Stimulated activated CD4-positive, alpha-beta T cell treated with anti-CD3 and anti-CD28 coated beads, Interleukin-1b, Interleukin-23, amount 100 ng/mL, for 24 hours (primary cell): ENCODE measurements around the gene BICRA.

Experiments
- DNase-seq, 4 experiments: peaks; one replicate each; pipeline ENCODE4 v3.0.0-alpha.2; 2020; ENCODE audit warnings: low read depth in 4 of 4, low spot score in 1 of 4

BICRA gene

DNA sequence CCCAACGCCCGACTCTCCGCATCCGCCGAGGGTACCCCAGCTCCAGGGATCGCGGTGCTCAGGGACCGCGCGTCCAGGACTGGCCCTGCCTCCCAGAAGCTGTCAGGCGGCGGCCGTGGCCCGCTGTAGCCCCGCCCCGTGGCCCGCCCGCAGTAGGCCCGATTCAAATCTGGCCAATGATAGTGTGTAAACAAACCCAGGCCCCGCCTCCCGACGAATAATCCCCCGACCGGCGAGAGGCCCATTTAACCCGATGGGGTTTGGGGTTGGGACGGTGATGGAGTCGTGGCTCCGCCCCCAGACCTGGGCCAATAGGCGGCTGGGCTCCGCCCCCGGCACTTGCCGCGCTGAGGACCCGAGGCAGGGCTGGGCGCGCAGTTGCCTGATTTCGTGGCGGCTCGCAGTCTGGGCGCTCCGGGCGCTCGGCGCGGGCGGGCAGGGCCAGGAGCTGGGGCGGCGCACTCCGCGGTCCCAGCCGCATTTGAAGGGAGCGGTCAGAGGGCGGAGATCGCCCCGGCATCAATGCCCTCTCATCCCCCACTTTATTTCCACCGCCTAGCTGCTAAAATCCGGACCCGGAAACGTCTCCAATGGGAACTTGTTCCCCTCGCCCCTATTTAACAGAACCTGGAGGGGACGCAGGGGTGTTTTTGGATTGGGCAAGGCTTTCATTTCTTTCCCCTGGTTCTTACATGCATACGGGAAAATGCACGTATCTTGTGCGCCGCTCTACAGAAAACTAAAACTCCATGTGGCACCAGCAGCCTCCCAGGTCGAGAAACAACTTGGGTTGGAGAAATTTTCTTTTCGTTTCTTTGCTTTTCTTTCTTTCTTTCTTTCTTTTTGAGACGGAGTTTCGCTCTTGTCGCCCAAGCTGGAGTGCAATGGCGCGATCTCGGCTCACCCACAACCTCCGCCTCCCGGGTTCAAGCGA lies 8.4 kb upstream of the BICRA start:
- DNase-seq: peak; percentile 94 to 100 (median 98)

DNA sequence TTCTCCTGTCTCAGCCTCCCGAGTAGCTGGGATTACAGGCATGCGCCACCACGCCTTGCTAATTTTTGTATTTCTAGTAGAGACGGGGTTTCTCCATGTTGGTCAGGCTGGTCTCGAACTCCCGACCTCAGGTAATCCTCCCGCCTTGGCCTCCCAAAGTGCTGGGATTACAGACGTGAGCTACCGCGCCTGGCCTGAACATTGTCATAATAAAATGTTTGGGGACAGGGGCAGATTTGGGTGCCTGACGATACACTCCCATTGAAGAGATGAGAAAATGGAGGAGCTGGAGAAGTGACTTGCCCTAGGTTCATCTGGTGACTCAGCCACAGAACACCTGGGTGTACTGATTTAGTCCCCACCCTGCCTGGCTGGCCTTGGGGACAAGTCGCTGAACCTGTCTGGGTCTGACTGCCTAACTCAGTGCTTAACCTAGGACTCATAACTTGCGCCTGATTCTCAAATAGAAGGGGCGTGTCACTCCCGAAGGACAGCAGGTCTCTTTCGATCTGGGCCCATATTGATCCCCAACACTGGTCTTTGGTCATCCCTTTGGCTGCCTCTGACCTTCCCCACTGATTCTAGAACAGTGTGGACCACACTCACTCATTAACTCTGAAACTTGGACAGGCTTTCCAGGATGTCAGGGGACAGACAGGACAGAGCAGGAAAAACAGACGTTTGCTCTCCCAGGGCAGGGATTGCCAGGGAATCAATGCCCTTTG lies 7.6 kb upstream of the BICRA start:
- DNase-seq: no peak

DNA sequence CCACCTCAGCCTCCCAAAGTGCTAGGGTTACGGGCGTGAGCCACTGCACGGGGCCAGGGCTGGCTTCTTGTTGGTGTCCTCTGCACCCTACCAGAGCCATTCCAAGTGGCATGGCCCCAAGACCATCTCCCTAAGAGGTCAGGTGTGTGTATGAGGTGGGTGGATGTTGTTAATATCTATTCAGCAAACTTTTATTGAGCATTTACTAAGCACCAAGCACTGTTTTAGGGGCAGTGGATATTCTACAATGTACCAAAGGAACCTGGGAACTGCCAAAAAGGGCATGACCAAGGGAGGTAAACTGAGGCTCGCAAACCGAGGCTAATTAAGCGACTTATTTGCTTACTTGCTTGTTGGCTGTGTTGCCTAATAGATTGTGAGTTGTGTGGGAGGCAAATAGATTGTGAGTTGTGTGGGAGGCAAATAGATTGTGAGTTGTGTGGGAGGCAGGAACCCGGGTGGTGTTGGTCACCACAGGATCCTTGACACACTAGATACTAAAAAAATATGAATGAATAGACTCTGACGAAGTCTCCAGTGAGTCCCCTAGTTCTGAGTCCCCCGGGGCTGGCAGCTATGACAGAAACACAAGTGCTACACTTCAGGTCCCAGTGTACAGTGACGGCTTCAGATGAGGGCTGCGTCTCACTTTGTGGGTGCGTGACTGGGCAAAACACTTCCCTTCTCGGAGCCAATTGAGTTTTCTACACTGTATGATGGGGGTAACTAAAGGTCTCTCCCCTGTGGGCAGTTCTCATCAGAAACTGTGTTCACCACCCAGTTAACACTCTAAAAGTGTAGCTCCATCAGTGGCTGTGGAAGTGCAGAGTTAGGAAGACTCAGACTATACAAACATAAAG lies 5.0 kb upstream of the BICRA start:
- no peak for DNase-seq

DNA sequence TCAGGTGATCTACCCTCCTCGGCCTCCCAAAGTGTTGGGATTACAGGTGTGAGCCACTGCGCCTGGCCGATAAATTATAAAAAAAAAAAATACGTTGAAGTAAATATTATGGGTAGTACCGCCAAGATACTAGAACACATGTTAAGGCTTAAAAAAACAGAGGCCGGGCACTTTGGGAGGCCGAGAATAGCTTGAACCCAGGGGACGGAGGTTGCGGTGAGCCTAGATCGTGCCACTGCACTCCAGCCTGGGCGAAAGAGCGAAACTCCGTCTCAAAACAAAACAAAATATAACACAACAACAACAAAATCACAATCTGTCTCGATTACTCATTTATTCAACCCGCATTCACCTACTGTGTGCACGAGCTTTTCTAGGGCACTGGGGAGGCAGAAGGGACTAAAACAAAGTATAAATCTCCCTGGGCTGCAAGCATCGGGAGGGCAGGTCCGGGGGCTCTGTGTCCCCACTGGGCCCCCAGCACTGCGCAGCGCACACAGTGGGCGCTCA lies 1.3 kb upstream of the BICRA start:
- no peak for DNase-seq

DNA sequence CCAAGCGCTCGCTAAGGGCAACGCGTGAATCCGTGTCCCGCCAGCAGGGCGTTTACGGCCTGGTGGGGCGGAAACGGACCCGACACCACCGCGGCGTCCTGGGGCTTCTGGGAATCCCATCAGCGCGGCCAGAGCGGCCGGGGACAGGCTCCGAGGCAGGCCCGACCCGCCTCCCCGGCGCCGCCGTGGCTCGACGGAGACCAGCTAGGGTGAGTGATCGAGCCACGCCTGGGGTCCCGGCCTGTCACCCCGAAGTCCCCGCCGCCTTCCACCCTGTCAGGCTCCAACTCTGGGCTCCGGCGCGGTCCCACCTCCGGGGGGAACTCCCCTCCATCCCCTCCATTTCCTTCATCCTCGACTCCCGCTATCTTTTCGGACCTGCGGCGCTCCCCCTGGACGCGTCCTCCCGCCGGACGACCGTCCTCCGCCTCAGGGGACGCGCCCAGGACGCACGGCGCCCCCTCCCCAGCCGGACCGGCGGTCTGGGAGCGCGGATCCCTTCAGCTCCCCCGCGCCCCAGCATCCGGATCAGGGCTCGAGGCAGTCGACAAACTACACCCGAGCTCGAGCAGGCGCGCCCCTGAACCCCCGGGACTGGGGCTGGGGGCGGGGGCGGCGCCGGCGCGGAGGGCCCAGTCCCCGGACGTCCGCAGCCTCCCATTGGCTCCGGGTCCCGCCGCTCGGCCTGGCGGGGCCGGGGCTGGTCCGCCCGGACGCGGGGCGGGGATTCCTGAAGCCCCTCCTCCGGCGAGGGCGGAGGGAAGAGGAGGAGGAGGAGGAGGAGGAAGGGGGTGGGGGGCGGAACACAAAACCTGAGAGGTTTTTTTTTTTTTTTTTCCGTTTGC lies 638 bp upstream of the BICRA start:
- DNase-seq: peak; percentile 88 to 94 (median 92)

DNA sequence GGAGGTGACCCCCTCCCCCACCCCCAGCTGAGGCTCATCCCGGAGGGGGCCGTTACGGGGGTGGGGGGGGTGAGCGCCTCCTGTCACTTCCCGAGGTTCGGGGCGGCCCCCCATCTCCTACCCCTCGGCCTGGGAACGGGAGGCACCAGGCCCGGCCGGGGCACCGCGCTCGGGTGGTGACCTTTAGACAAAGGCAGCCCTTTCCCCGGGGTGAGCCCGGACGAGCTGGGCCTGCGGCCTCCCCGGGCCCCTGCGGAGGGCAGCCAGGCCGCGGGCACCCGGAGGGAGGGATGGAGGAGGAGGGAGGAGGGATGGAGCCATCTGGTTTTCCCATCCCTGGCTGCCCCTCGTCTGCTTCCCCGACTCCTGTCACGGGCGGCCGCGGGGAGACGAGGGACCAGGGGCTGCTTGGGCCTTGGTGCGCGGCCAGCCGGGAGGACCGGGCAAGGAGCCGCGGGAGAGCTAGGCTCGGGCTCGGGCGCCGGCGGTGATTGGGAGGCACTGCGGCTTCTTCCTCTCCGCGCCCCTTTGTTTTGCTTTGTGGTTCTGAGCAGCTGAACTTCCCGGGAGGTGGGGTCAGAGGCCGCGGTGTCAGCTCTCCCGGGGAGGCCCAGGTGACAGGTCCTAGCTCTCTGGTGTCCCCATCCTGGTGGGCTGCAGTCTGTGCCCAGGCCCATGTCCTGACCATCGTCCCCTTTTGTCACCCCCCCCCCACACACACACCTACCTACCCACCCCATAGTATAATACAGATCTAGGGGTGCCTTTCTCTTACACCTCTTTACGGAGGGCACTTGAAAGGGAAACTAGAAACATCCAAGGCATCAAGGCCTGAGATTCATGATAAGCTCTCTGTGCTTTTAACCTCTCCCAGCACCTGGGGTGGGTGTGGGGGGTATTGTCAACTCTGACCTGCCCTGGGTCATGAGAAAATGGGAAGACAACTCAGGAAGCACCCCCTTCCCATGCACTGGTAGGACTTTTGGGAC lies 1.3 kb downstream of the BICRA start:
- DNase-seq: peak in 2 of 4 experiments; percentile 20 to 28

DNA sequence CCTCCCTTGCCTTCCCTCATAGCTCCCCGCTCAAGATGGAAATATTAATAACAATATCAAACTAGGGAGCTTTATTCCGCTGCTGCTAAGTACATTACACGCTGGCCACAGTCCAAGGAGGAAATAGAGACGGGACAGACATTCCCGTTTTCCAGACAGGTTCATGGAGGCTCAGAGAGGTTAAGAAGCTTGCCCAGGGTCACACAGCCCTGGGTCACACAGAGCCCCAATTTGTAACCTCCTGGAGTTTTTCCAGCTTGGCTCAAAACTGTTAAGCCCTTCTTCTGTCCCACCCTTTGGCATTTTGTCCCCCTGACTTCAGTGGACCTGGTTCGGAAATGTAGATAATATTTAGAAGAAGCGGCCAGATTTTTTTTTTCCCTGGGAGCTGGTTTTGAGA lies 2.0 kb downstream of the BICRA start:
- DNase-seq: no peak

DNA sequence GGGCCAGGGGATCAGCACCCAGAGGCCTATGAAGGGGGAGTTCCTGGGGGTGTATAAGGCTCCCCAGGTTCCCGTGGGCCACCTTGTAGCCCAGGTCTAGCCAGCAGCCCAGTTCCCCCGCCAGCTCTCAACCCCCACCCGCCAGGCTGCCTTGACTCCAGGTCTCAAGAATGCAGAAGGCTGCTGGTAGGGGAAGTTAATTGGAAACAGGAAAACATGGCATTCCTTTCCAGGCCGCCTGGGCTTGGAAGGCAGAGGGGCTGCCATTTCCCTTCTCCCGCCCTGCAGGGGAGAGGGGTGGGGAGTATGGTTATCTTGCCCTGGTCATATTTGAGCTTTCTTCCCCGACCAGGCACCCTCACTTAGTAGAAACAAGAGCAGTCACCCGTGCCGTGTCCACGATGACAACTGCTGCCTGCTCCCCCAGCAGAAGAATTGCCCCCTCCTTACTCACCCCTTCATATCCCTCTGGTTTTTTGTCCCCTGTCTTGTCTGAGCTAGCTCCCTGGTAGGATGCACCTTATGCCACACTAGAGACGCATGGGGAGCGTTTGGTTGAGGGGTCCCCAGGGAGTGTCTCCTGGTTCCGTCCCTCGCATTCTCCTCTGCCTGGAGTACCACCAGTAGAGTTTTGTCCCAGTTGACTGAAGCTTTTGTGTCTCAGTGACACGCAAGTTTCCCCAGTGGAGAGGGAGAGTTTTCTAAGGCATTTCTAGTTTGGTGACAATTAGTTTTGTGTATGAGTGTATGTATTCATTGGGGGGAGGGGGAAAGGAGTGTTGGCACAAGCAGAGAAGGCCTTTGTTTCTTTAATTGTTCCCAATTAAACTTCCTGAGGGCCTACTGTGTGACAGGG lies 4.5 kb downstream of the BICRA start:
- no peak for DNase-seq

DNA sequence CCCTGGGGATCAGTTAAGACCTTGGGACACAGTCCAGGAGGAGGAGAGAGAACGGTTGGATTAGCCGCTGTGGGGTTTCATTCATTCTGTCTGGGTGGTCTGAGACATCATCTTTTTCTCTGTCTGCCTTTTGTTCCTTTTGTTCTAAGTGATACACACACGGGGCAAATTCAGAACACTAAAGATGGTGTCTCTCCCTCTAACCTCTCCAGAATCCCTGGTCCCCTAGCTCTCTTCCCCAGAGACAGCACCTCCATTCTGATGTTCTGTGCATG lies 5.0 kb downstream of the BICRA start:
- no peak for DNase-seq

DNA sequence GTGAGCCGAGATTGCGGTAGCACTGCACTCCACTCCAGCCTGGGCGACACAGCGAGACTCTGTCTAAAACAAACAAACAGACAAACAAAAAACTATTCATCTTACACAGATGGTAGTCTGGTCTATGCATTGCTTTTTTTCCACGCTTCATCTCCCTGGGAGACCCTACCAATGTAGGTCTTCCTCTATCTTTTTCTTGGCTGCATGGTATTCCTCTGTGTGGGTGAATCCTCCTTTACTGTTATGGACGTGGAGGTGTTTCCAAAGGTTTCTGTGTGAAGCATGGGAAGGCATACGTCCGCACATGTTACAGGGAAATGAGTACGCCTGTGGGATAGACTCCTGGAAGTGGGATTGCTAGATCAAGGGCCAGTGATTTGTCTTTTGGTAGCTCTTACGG lies 5.6 kb downstream of the BICRA start:
- no peak for DNase-seq

DNA sequence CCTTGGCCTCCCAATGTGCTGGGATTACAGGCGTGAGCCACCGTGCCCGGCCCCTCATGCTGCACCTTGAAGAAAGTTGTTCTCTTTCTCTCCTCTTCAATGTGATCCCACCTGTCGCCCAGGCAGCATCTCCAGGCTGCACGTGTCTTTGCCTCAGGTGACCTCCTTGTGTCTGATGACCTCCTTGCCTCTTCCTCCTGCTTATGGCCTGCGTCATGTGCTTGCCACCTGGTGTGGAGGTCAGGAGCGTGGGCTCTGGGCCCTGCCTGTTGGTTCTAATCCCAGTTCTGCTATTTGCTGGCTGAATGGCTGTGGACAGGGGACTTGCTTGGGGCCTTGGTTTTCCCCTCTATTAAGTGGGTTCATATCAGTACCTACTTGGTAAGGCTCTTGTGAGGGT lies 6.3 kb downstream of the BICRA start:
- DNase-seq: no peak

DNA sequence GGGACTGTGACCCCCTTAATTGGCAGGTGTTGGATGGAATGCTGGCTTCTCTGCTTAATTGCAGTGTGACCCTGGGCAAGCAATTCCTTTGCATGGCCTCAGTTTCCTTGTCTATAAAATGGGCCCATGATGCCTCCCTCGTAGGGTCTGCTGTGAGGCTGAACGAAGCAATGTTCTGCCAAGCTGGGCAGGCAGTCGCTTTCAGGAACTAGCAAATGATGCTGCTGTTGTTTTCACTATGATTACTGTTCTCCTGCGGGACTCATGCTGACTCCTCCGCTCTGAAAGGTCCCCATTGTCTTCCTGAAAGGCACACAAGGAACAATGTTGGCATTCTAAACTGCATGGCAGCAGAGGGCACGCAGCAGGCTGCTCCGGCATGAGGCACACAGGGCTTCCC lies 6.8 kb downstream of the BICRA start:
- DNase-seq: no peak

DNA sequence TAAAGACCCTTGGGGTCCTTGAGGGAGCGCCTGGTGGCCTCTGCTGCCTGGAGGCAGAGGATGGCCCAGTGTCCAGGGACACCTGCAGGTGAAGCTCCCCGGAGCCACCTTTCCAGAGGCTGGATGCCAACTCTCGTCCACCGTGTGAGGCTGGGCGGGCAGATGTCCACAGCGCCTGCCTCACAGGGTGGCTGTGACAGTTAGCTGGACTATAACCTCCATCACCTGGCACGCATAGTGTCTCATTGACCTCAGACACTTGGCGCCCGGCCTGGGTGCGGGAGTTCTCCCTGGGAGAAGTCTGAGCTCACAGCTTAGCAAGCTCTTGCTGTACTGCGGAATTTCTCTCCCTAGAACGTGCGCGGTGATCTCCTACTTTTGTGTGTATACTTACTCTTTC lies 9.8 kb downstream of the BICRA start:
- DNase-seq: no peak

DNA sequence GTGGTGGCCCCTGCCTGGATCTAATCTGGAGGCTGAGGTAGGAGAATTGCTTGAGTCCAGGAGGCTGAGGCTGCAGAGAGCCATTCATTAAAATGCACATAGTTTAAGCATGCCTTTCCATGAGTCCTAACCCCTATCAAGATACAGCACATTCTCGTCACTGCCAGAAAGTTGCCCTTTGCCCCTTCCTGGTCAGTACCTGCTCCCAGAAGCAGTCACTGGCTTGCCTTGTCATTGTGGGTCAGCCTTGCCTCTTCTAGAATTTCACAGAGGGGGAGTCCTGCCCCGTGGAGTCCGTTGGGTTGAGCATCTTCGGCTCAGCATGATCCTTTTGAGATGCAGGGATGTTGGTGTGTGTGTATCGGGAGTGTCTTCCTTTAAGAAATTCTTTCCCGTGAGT lies 10.8 kb downstream of the BICRA start:
- DNase-seq: no peak

DNA sequence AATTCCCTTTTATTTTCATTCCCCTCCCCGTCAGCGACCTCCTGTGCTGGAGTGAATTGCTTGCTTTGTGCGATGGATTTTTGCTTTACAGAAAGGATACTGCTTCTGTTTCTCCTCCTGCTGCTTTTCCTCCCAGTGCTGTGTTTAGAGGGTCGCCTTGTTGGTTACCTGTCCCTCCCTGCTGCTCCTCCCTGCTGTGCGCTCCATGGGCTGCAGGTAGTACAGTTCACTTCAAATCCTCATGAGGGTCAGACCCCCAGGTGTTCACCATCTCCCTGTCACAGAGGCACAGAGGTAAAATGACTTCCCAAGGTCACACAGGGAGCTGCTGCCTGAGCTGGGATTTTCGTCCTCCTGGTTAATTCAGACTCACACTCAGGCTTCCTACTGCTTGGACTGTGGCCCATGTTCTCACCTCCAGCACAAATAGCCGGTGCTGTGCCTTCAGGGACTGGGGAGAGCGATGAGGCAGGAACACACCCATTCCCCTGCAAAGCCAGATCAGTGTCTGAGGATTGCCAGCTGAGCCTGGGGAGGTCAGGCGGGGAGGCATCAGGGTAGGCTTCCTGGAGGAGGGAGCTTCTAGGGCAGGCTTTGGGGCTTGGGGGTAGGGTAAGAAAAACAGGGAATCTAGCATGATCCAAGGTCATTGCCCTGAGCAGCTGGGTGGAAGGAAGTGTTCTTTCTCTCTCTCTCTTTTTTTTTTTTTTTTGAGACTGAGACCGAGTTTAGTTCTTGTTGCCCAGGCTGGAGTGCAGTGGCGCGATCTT lies 14.4 kb downstream of the BICRA start:
- DNase-seq: no peak

DNA sequence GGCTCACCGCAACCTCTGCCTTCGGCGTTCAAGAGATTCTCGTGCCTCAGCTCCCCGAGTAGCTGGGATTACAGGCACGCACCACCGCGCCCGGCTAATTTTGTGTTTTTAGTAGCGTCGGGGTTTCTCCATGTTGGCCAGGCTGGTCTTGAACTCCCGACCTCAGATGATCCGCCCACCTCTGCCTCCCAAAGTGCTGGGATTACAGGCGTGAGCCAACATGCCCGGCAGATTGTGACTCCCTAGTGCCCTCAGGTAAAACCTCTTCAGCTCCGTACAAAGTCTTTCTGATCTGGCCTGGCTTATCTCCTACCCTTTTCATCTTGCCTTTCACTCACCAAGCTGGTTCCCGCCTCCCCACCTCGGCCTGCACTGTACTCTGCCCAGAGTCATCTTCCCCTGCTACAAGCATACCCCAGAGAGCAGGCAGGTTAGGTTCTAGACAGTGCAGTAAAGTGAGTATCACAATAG lies 15.0 kb downstream of the BICRA start:
- DNase-seq: no peak

DNA sequence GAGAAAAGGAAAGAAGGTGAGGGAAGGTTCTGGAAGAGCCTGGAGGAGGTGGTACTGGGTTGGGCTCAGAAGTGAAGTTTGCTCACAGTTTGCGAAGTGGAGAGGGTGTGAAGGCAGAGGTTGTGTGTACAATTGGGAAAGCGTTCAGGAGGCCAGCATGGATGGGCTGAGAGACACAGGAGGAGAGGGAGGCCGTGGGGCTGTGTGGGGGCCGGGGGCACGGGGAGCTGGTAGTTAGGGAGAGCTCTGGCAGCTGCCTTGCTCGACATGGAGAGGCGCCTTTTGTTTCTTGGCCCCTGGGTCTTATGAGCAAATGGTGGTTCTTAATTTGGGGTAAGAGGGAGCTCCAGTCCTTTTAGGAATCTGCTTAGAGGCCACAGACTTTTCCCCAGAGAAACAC lies 16.7 kb downstream of the BICRA start:
- DNase-seq: no peak

DNA sequence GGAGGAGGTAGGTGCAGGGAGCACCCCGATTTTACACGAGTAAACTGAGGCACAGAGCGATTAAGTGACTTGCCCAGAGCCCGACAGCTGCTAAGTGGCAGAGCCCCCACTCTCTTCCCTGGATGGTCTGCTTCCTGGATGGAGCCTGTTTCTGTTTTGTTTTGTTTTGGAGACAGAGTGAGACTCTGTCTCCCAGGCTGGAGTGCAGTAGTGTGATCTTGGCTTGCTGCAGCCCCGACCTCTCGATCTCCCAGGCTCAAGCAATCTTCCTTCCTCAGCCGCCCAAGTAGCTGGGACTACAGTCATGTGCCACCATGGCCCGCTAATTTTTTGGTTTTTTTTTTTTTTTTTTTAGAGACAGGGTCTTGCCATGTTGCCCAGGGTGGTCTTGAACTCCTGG lies 17.3 kb downstream of the BICRA start:
- no peak for DNase-seq
